Mucosa of rectum (tissue), 2 donors: ENCODE data around the gene PRCP.
"Not testable (repeated sequence)": the region's sequence is repeated elsewhere in the genome, so short reads cannot be mapped to it uniquely, and the experiment has no call there.

Experiments used
- H3K27ac ChIP-seq, 2 donors: one replicate each; pipeline ENCODE4 v1.7.0; 2013; ENCODE audit warnings: inconsistent platforms in 2 of 2, low read depth in 2 of 2, low read length in 2 of 2
- H3K27me3 ChIP-seq, 2 donors: one replicate each; pipeline ENCODE4 v1.7.0; 2013; ENCODE audit warnings: low read length in 2 of 2; ENCODE audit not compliant: control insufficient read depth in 2 of 2, insufficient read depth in 2 of 2
- H3K36me3 ChIP-seq, 2 donors: one replicate each; pipeline ENCODE4 v1.7.0; 2013; ENCODE audit warnings: low read length in 2 of 2; ENCODE audit not compliant: control insufficient read depth in 2 of 2, insufficient read depth in 2 of 2
- H3K4me1 ChIP-seq, 2 donors: one replicate each; pipeline ENCODE4 v1.7.0; 2013; ENCODE audit warnings: low read length in 2 of 2, mild to moderate bottlenecking in 1 of 2; ENCODE audit not compliant: control insufficient read depth in 2 of 2, insufficient read depth in 2 of 2
- H3K4me3 ChIP-seq, 2 donors: one replicate each; pipeline ENCODE4 v1.7.0; 2013; ENCODE audit warnings: low read length in 2 of 2
- H3K9ac ChIP-seq, 2 donors: one replicate each; pipeline ENCODE4 v1.7.0; 2013; ENCODE audit warnings: low read length in 2 of 2, low read depth in 1 of 2, mild to moderate bottlenecking in 1 of 2
- H3K9me3 ChIP-seq, 2 donors: one replicate each; pipeline ENCODE4 v1.7.0; 2013; ENCODE audit warnings: low read length in 2 of 2; ENCODE audit not compliant: control insufficient read depth in 2 of 2
- donor health status: healthy.
- donor health status: Normal muscosa, but diverticular disease.

The PRCP gene

GRCh38 chr11:82900277-82901164, at the start of gene PRCP:
Gene PRCP, minus strand, starts transcription at chr11:82900430. Its CDS starts 28 bp downstream, at chr11:82900402.
- Histone ChIP-seq H3K4me1 (peaks cover 12 to 19% of the 10 kb centered on the region in 2 donors), H3K4me3 (peak within 1 kb of the TSS; percentile 76 to 93), H3K9ac (peak within 1 kb of the TSS; percentile 71 to 81), H3K27ac (peak within 1 kb of the TSS; percentile 90 to 98), H3K9me3 (no peaks in the 10 kb centered on the region), H3K27me3 (no peaks in the 10 kb centered on the region), H3K36me3 (no peaks in the 10 kb centered on the region)

DNA sequence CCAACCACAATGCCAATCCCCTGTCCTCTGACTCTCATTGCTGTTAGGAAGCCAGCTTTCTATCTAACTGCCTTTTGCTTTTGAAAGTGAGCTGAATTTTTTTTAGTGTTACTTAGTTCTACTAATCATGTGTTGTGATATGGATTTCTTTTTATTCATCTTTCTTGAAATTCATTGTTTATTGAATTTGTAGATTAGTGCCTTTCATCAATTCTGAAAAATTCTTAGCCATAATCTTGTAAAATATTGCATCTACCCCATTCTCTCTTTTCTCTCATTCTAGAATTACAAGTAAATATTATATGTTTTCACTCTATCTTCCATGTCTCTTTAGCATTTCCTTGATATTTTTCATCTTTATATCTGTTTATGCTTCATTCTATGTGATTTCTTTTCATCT, 49.1 kb upstream of the PRCP start:
- H3K9ac ChIP-seq: no peak overlapping the region
- H3K4me1 ChIP-seq: no peaks in the 10 kb centered on the region
- no peaks in the 10 kb centered on the region for H3K9me3 ChIP-seq
- H3K4me3 ChIP-seq: no peak overlapping the region
- H3K27ac ChIP-seq: no peak overlapping the region
- H3K27me3 ChIP-seq: no peaks in the 10 kb centered on the region
- no peaks in the 10 kb centered on the region for H3K36me3 ChIP-seq

DNA sequence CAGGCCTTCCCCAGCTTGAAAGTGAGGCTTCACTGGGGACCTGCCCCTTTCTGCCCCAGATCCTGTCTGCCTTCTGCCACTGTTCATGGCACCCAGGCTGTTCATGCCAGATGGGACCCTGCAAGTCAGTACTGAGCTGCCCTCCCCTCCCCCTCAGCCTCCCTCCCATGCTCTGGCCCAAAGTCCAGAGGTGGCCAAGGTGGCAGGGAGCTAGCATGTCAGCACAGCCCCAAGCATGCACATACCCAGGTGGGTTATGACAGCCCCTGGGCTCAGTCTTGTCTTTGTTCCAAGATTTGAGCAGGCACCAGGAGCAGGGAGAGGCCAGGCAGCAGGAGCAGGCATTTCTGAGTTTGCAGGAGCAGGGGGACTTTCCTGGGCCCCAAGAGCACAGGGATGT, 45.5 kb upstream of the PRCP start:
- Histone ChIP-seq H3K9me3 (no peaks in the 10 kb centered on the region), H3K4me3 (no peak overlapping the region), H3K9ac (no peak overlapping the region), H3K4me1 (no peaks in the 10 kb centered on the region), H3K27me3 (no peaks in the 10 kb centered on the region), H3K27ac (no peak overlapping the region), H3K36me3 (no peaks in the 10 kb centered on the region)

GRCh38 chr11:82945041-82945440, 44.8 kb upstream of the PRCP start:
- not testable (repeated sequence) for H3K27ac ChIP-seq, H3K9me3 ChIP-seq, H3K27me3 ChIP-seq, H3K9ac ChIP-seq, H3K36me3 ChIP-seq, H3K4me1 ChIP-seq, H3K4me3 ChIP-seq

GRCh38 chr11:82944198-82944597, 44.0 kb upstream of the PRCP start:
- H3K4me3 ChIP-seq: no peak overlapping the region
- no peaks in the 10 kb centered on the region for H3K36me3 ChIP-seq
- H3K9ac ChIP-seq: no peak overlapping the region
- H3K4me1 ChIP-seq: no peaks in the 10 kb centered on the region
- H3K27ac ChIP-seq: no peak overlapping the region
- H3K9me3 ChIP-seq: no peaks in the 10 kb centered on the region
- H3K27me3 ChIP-seq: no peaks in the 10 kb centered on the region

DNA sequence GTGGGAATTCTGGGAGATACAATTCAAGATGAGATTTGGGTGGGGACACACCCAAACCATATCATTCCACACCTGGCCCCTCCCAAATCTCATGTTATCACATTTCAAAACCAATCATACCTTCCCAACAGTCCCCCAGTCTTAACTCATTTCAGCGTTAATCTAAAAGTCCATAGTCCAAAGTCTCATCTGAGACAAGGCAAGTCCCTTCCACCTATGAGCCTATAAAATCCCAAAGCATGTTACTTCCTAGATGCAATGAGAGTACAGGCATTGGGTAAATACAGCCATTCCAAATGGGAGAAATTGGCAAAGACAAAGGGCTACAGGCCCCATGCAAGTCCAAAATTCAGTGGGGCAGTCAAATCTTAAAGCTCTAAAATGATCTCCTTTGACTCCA, 43.2 kb upstream of the PRCP start:
- not testable (repeated sequence) for H3K27ac ChIP-seq, H3K27me3 ChIP-seq, H3K36me3 ChIP-seq, H3K9ac ChIP-seq, H3K9me3 ChIP-seq, H3K4me3 ChIP-seq, H3K4me1 ChIP-seq

- no peaks in the 10 kb centered on the region for H3K4me1 ChIP-seq
- no peak overlapping the region for H3K27ac ChIP-seq
- no peak overlapping the region for H3K4me3 ChIP-seq
- H3K36me3 ChIP-seq: no peaks in the 10 kb centered on the region
- H3K27me3 ChIP-seq: no peaks in the 10 kb centered on the region
- H3K9ac ChIP-seq: no peak overlapping the region
- no peaks in the 10 kb centered on the region for H3K9me3 ChIP-seq
These were observed 42.1 kb upstream of the PRCP start for GRCh38 chr11:82942376-82942775.

DNA sequence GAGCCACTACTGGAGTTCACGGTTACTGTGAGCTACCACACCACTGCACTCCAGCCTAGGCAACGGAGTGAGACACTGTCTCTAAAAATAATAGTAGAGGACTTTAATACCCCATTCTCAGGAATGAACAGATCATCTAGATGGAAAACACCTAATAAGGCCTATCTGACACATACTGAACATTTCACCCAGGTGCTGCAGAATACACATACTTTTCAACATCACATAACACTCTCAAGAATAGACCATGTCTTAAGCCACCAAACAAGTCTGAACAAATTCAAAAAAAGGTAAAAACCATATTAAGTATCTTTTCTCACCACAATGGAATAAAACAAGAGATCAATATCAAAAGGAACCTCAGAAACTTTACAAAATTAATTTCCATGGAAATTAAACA, 39.2 kb upstream of the PRCP start:
- Histone ChIP-seq H3K9ac (no peak overlapping the region), H3K4me1 (no peaks in the 10 kb centered on the region), H3K27me3 (no peaks in the 10 kb centered on the region), H3K27ac (no peak overlapping the region), H3K36me3 (no peaks in the 10 kb centered on the region), H3K4me3 (no peak overlapping the region), H3K9me3 (no peaks in the 10 kb centered on the region)

DNA sequence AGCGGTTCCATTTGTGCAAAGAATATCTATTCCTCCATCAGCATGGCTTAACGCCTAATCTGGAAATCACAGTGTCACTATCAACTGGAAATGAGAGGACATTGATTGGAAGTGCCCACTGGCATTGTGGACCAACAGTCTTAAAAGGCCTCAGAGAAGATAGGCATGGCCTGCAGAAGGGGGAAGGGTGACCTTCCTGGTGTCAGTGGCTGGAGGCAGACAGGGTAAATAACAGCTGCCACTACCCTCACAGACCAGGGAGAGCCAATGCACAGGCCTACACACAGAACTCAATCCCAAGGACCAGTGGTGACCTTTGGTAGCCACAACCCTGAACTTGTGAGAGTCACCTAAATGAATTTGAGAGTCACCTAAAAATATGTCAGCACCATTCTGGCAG, 37.3 kb upstream of the PRCP start:
- no peaks in the 10 kb centered on the region for H3K36me3 ChIP-seq
- H3K9me3 ChIP-seq: no peaks in the 10 kb centered on the region
- H3K4me1 ChIP-seq: no peaks in the 10 kb centered on the region
- no peak overlapping the region for H3K9ac ChIP-seq
- H3K27ac ChIP-seq: no peak overlapping the region
- no peak overlapping the region for H3K4me3 ChIP-seq
- H3K27me3 ChIP-seq: no peaks in the 10 kb centered on the region

DNA sequence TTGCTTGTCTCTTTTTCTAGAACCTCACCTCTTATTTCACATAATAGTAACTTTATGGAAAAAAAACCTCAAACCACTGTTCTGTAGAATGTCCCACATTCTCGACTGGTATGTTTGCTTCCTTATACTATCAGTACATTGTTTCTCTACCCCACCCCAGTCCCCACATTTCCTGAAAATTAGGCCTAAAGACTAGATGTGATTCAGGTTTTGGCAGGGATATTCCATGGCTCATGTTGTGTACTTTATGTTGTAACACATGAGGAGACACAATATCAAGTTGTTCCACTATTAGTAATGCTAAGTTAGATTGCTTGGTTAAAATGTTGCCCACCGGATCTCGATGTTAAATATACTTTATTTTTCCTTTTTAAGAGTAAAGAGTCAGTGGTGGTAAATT, 36.0 kb upstream of the PRCP start:
- Histone ChIP-seq H3K4me3 (no peak overlapping the region), H3K27ac (no peak overlapping the region), H3K4me1 (no peaks in the 10 kb centered on the region), H3K9ac (no peak overlapping the region), H3K27me3 (no peaks in the 10 kb centered on the region), H3K9me3 (no peaks in the 10 kb centered on the region), H3K36me3 (no peaks in the 10 kb centered on the region)
